Measurements from ENCODE around the gene NUTM2D. TPM values are rescaled to one million over a fixed set of nuclear protein-coding genes. Genes with fewer than 3 reads are reported as not detected.
"Not testable (repeated sequence)": the region's sequence is repeated elsewhere in the genome, so short reads cannot be mapped to it uniquely, and the experiment has no call there.

NUTM2D gene
- polyA plus RNA-seq, 1 donor (not counting 4 experiments of a cell fraction or from before 2014, with no cell fraction given), result 2.5 TPM

GRCh38 chr10:87314360-87314973 is 43.1 kb upstream of the NUTM2D start:
- H4K20me1 ChIP-seq (ENCODE audit: control insufficient read depth, extremely low read depth, insufficient read depth, low read length); dilution Hi-C loops (cut with MboI; ENCODE audit: extremely low pct_ligation_motif_present, low sequenced_read_pairs); H2AFZ ChIP-seq (ENCODE audit: control insufficient read depth, low read length); H3K27ac ChIP-seq (ENCODE audit: control insufficient read depth, insufficient read depth, low read length); H3K4me2 ChIP-seq (ENCODE audit: control insufficient read depth, extremely low read depth, insufficient read depth, low read depth, low read length); H3K9ac ChIP-seq (ENCODE audit: control insufficient read depth, extremely low read depth, insufficient read depth, low read length); H3K79me2 ChIP-seq (ENCODE audit: control insufficient read depth, insufficient read depth, low read length); DNase-seq (ENCODE audit: low read depth, low spot score); H3K4me1 ChIP-seq (ENCODE audit: control insufficient read depth, extremely low read depth, insufficient read depth, low read length); H3K9me3 ChIP-seq (ENCODE audit: control insufficient read depth, low read depth, low read length); H3K9me1 ChIP-seq (ENCODE audit: control insufficient read depth, extremely low read depth, insufficient read depth, low read length); FAIRE-seq; H3K4me3 ChIP-seq (ENCODE audit: control insufficient read depth in 2 of 3, extremely low read depth in 1 of 3, insufficient read depth in 2 of 3, low read depth in 1 of 3, low read length in 3 of 3); H3K27me3 ChIP-seq (ENCODE audit: control insufficient read depth, extremely low read depth, insufficient read depth, low read length); H3K36me3 ChIP-seq (ENCODE audit: control insufficient read depth in 2 of 2, extremely low read depth in 1 of 2, insufficient read depth in 2 of 2, low read length in 2 of 2): not testable (repeated sequence)

GRCh38 chr10:87321505-87321904 is 36.0 kb upstream of the NUTM2D start:
- H3K4me2 ChIP-seq (ENCODE audit: control insufficient read depth, extremely low read depth, insufficient read depth, low read depth, low read length); H2AFZ ChIP-seq (ENCODE audit: control insufficient read depth, low read length); H3K79me2 ChIP-seq (ENCODE audit: control insufficient read depth, insufficient read depth, low read length); H3K9me3 ChIP-seq (ENCODE audit: control insufficient read depth, low read depth, low read length); H3K4me1 ChIP-seq (ENCODE audit: control insufficient read depth, extremely low read depth, insufficient read depth, low read length); H3K27me3 ChIP-seq (ENCODE audit: control insufficient read depth, extremely low read depth, insufficient read depth, low read length); H4K20me1 ChIP-seq (ENCODE audit: control insufficient read depth, extremely low read depth, insufficient read depth, low read length); H3K36me3 ChIP-seq (ENCODE audit: control insufficient read depth in 2 of 2, extremely low read depth in 1 of 2, insufficient read depth in 2 of 2, low read length in 2 of 2); H3K9me1 ChIP-seq (ENCODE audit: control insufficient read depth, extremely low read depth, insufficient read depth, low read length); H3K4me3 ChIP-seq (ENCODE audit: control insufficient read depth in 2 of 3, extremely low read depth in 1 of 3, insufficient read depth in 2 of 3, low read depth in 1 of 3, low read length in 3 of 3); H3K27ac ChIP-seq (ENCODE audit: control insufficient read depth, insufficient read depth, low read length); dilution Hi-C loops (cut with MboI; ENCODE audit: extremely low pct_ligation_motif_present, low sequenced_read_pairs); DNase-seq (ENCODE audit: low read depth, low spot score); H3K9ac ChIP-seq (ENCODE audit: control insufficient read depth, extremely low read depth, insufficient read depth, low read length); FAIRE-seq: not testable (repeated sequence)

GRCh38 chr10:87324559-87324958 is 33.0 kb upstream of the NUTM2D start:
- H4K20me1 ChIP-seq (ENCODE audit: control insufficient read depth, extremely low read depth, insufficient read depth, low read length); H3K4me3 ChIP-seq (ENCODE audit: control insufficient read depth in 2 of 3, extremely low read depth in 1 of 3, insufficient read depth in 2 of 3, low read depth in 1 of 3, low read length in 3 of 3); H3K9me3 ChIP-seq (ENCODE audit: control insufficient read depth, low read depth, low read length); H3K27me3 ChIP-seq (ENCODE audit: control insufficient read depth, extremely low read depth, insufficient read depth, low read length); H3K79me2 ChIP-seq (ENCODE audit: control insufficient read depth, insufficient read depth, low read length); dilution Hi-C loops (cut with MboI; ENCODE audit: extremely low pct_ligation_motif_present, low sequenced_read_pairs); FAIRE-seq; DNase-seq (ENCODE audit: low read depth, low spot score); H3K27ac ChIP-seq (ENCODE audit: control insufficient read depth, insufficient read depth, low read length); H3K4me2 ChIP-seq (ENCODE audit: control insufficient read depth, extremely low read depth, insufficient read depth, low read depth, low read length); H3K9me1 ChIP-seq (ENCODE audit: control insufficient read depth, extremely low read depth, insufficient read depth, low read length); H2AFZ ChIP-seq (ENCODE audit: control insufficient read depth, low read length); H3K4me1 ChIP-seq (ENCODE audit: control insufficient read depth, extremely low read depth, insufficient read depth, low read length); H3K36me3 ChIP-seq (ENCODE audit: control insufficient read depth in 2 of 2, extremely low read depth in 1 of 2, insufficient read depth in 2 of 2, low read length in 2 of 2); H3K9ac ChIP-seq (ENCODE audit: control insufficient read depth, extremely low read depth, insufficient read depth, low read length): not testable (repeated sequence)

- H4K20me1 ChIP-seq (ENCODE audit: control insufficient read depth, extremely low read depth, insufficient read depth, low read length); H3K9ac ChIP-seq (ENCODE audit: control insufficient read depth, extremely low read depth, insufficient read depth, low read length); H3K9me3 ChIP-seq (ENCODE audit: control insufficient read depth, low read depth, low read length); H3K79me2 ChIP-seq (ENCODE audit: control insufficient read depth, insufficient read depth, low read length); H2AFZ ChIP-seq (ENCODE audit: control insufficient read depth, low read length); H3K36me3 ChIP-seq (ENCODE audit: control insufficient read depth in 2 of 2, extremely low read depth in 1 of 2, insufficient read depth in 2 of 2, low read length in 2 of 2); H3K27me3 ChIP-seq (ENCODE audit: control insufficient read depth, extremely low read depth, insufficient read depth, low read length); H3K4me1 ChIP-seq (ENCODE audit: control insufficient read depth, extremely low read depth, insufficient read depth, low read length); DNase-seq (ENCODE audit: low read depth, low spot score); H3K4me2 ChIP-seq (ENCODE audit: control insufficient read depth, extremely low read depth, insufficient read depth, low read depth, low read length); FAIRE-seq; H3K27ac ChIP-seq (ENCODE audit: control insufficient read depth, insufficient read depth, low read length); H3K4me3 ChIP-seq (ENCODE audit: control insufficient read depth in 2 of 3, extremely low read depth in 1 of 3, insufficient read depth in 2 of 3, low read depth in 1 of 3, low read length in 3 of 3); H3K9me1 ChIP-seq (ENCODE audit: control insufficient read depth, extremely low read depth, insufficient read depth, low read length); dilution Hi-C loops (cut with MboI; ENCODE audit: extremely low pct_ligation_motif_present, low sequenced_read_pairs): not testable (repeated sequence)
These were observed 29.6 kb upstream of the NUTM2D start for GRCh38 chr10:87327958-87328357.

GRCh38 chr10:87329131-87329530 is 28.4 kb upstream of the NUTM2D start:
- H3K27me3 ChIP-seq (ENCODE audit: control insufficient read depth, extremely low read depth, insufficient read depth, low read length); H3K4me3 ChIP-seq (ENCODE audit: control insufficient read depth in 2 of 3, extremely low read depth in 1 of 3, insufficient read depth in 2 of 3, low read depth in 1 of 3, low read length in 3 of 3); FAIRE-seq; H3K4me1 ChIP-seq (ENCODE audit: control insufficient read depth, extremely low read depth, insufficient read depth, low read length); H4K20me1 ChIP-seq (ENCODE audit: control insufficient read depth, extremely low read depth, insufficient read depth, low read length); H3K4me2 ChIP-seq (ENCODE audit: control insufficient read depth, extremely low read depth, insufficient read depth, low read depth, low read length); H3K36me3 ChIP-seq (ENCODE audit: control insufficient read depth in 2 of 2, extremely low read depth in 1 of 2, insufficient read depth in 2 of 2, low read length in 2 of 2); H3K9me3 ChIP-seq (ENCODE audit: control insufficient read depth, low read depth, low read length); dilution Hi-C loops (cut with MboI; ENCODE audit: extremely low pct_ligation_motif_present, low sequenced_read_pairs); DNase-seq (ENCODE audit: low read depth, low spot score); H3K9me1 ChIP-seq (ENCODE audit: control insufficient read depth, extremely low read depth, insufficient read depth, low read length); H3K9ac ChIP-seq (ENCODE audit: control insufficient read depth, extremely low read depth, insufficient read depth, low read length); H2AFZ ChIP-seq (ENCODE audit: control insufficient read depth, low read length); H3K27ac ChIP-seq (ENCODE audit: control insufficient read depth, insufficient read depth, low read length); H3K79me2 ChIP-seq (ENCODE audit: control insufficient read depth, insufficient read depth, low read length): not testable (repeated sequence)

Data from keratinocyte (primary cell).